NCI-H748 treated with DMSO at 0.1 percent for 48 hours (cell line): ENCODE data around the gene SPIN2B.

Experiments used
- DNase-seq: peaks from one replicate; lab custom pipeline; 2025; lab: John Stamatoyannopoulos, UW

The SPIN2B gene

GRCh38 chrX:57070185-57070984, 51.0 kb downstream of the SPIN2B start:
- no peak for DNase-seq
